Esophagus squamous epithelium (tissue), 4 donors: ENCODE results near the gene NRXN3.

ENCODE experiments used
- POLR2A ChIP-seq, 4 donors: fragments of 450-650 bp; IDR thresholded peaks; one replicate each; pipeline ENCODE4 v1.6.1; 2017; ENCODE audit warnings: antibody characterized with exemption in 4 of 4, mild to moderate bottlenecking in 4 of 4, moderate library complexity in 3 of 4
- TF ChIP-seq, protein P1 (sequence below), 6 experiments: fragments of 450-650 bp in 4 of 6; fragments of 200-600 bp in 2 of 6; sonication (generic) in 2 of 6; IDR thresholded peaks; one replicate each; pipeline ENCODE4 v1.5.1; 2016 to 2019; ENCODE audit warnings: antibody characterized with exemption in 6 of 6, mild to moderate bottlenecking in 4 of 6, moderate library complexity in 4 of 6

DNA sequence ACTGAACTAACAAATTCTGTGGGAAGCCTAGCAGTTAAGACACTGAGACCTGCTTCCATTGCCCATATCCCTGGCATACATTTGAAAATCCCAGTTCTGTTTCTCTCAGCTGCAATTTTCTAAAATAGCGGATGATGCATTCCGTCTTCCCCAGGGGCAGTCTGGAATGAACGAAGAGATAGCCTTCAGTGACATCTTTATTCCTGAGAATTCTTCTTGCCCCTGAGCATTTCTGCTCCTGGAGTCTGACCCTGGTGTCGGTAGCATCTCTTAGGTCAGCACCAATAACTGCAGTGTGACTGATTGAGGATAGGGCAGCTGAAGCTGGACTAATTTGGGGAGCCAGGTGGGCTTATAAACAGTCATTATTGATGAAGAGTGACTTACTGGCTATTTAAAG is 1488.6 kb downstream of the NRXN3 start:
- TF ChIP-seq, protein P1, sequence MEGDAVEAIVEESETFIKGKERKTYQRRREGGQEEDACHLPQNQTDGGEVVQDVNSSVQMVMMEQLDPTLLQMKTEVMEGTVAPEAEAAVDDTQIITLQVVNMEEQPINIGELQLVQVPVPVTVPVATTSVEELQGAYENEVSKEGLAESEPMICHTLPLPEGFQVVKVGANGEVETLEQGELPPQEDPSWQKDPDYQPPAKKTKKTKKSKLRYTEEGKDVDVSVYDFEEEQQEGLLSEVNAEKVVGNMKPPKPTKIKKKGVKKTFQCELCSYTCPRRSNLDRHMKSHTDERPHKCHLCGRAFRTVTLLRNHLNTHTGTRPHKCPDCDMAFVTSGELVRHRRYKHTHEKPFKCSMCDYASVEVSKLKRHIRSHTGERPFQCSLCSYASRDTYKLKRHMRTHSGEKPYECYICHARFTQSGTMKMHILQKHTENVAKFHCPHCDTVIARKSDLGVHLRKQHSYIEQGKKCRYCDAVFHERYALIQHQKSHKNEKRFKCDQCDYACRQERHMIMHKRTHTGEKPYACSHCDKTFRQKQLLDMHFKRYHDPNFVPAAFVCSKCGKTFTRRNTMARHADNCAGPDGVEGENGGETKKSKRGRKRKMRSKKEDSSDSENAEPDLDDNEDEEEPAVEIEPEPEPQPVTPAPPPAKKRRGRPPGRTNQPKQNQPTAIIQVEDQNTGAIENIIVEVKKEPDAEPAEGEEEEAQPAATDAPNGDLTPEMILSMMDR (IDR thresholded peaks at IDR 0.05), result no peak
- no peak for TF ChIP-seq POLR2A (IDR thresholded peaks at IDR 0.05)
